DOHH2 (cell line): ENCODE results near the gene ACTG1.

Source experiments
- H3F3A ChIP-seq: fragments of 200-600 bp; sonication (generic), shearing (Covaris generic); 2 replicates; pipeline ENCODE4 v1.6.0; 2016; ENCODE audit warnings: antibody characterized with exemption, mild to moderate bottlenecking; ENCODE audit not compliant: control insufficient read depth, insufficient read depth
- H3K27ac ChIP-seq: fragments of 200-600 bp; sonication (generic); 2 replicates; pipeline ENCODE4 v1.5.1; 2014; ENCODE audit warnings: low read depth, mild to moderate bottlenecking, low read length, moderate library complexity
- H3K27me3 ChIP-seq: fragments of 200-600 bp; sonication (generic); 2 replicates; pipeline ENCODE4 v1.6.1; 2014; ENCODE audit warnings: mild to moderate bottlenecking, low read length, mixed read lengths; ENCODE audit not compliant: control insufficient read depth
- H3K36me3 ChIP-seq: fragments of 200-600 bp; sonication (generic); 2 replicates; pipeline ENCODE4 v1.6.1; 2014; ENCODE audit warnings: mild to moderate bottlenecking, low read length, moderate library complexity, mixed read lengths; ENCODE audit not compliant: control insufficient read depth
- H3K4me1 ChIP-seq: fragments of 200-600 bp; sonication (generic); 2 replicates; pipeline ENCODE4 v1.6.1; 2014; ENCODE audit warnings: mild to moderate bottlenecking, low read length, mixed read lengths; ENCODE audit not compliant: control insufficient read depth
- H3K4me2 ChIP-seq: fragments of 200-600 bp; sonication (generic); 2 replicates; pipeline ENCODE4 v1.6.0; 2014; ENCODE audit warnings: mild to moderate bottlenecking, low read length, moderate library complexity
- H3K4me3 ChIP-seq: fragments of 200-600 bp; sonication (generic); 2 replicates; pipeline ENCODE4 v1.5.1; 2014; ENCODE audit warnings: mild to moderate bottlenecking, low read length, mixed read lengths
- H3K79me2 ChIP-seq: fragments of 200-600 bp; sonication (generic); 2 replicates; pipeline ENCODE4 v1.6.1; 2014; ENCODE audit warnings: mild to moderate bottlenecking, low read length, mixed read lengths; ENCODE audit not compliant: control insufficient read depth
- H3K9me2 ChIP-seq: fragments of 200-600 bp; sonication (generic); replicated peaks from 2 replicates; pipeline ENCODE4 v1.6.1; 2014; ENCODE audit warnings: mild to moderate bottlenecking, low read length, mixed read lengths; ENCODE audit not compliant: control insufficient read depth
- H3K9me3 ChIP-seq: fragments of 200-600 bp; sonication (generic); 2 replicates; pipeline ENCODE4 v1.6.1; 2014; ENCODE audit warnings: antibody characterized with exemption, low read length, mixed read lengths; ENCODE audit not compliant: control insufficient read depth, insufficient read depth
- H4K20me1 ChIP-seq: fragments of 200-600 bp; sonication (generic); 2 replicates; pipeline ENCODE4 v1.6.0; 2014; ENCODE audit warnings: low read depth, mild to moderate bottlenecking, antibody characterized with exemption, low read length, moderate library complexity; ENCODE audit not compliant: control insufficient read depth, insufficient read depth
- CTCF ChIP-seq: fragments of 200-600 bp; sonication (generic); IDR thresholded peaks from one replicate; pipeline ENCODE4 v1.5.1; 2014; ENCODE audit warnings: antibody characterized with exemption, mild to moderate bottlenecking, low read depth, low read length; ENCODE audit not compliant: poor library complexity, severe bottlenecking
- EZH2phosphoT487 ChIP-seq: fragments of 200-600 bp; sonication (generic); IDR thresholded peaks from 2 replicates; pipeline ENCODE4 v1.6.1; 2017; ENCODE audit warnings: borderline replicate concordance, mild to moderate bottlenecking, antibody characterized with exemption, low read length, moderate library complexity, mixed read lengths

ACTG1 gene

GRCh38 chr17:81476635-81477034 is 36.0 kb downstream of the ACTG1 start:
- no peak for TF ChIP-seq EZH2phosphoT487
- TF ChIP-seq CTCF, result no peak
- no peaks in the 10 kb centered on the region for H3K4me1 ChIP-seq

GRCh38 chr17:81476097-81476496 is 36.5 kb downstream of the ACTG1 start:
- H3K9me3 ChIP-seq, result no peaks in the 10 kb centered on the region
- H3K27me3 ChIP-seq, result no peaks in the 10 kb centered on the region
- no peaks in the 10 kb centered on the region for H3K9me2 ChIP-seq
- no peaks in the 10 kb centered on the region for H3K36me3 ChIP-seq
- no peaks in the 10 kb centered on the region for H3F3A ChIP-seq
- no peak overlapping the region for H3K4me2 ChIP-seq
- H3K4me1 ChIP-seq, result no peaks in the 10 kb centered on the region
- no peak overlapping the region for H3K4me3 ChIP-seq
- H3K27ac ChIP-seq, result no peak overlapping the region
- TF ChIP-seq CTCF, result no peak
- no peak for TF ChIP-seq EZH2phosphoT487
- no peaks in the 10 kb centered on the region for H4K20me1 ChIP-seq
- H3K79me2 ChIP-seq, result no peaks in the 10 kb centered on the region

More at GRCh38 chr17:81476635-81477034, 36.0 kb downstream of the ACTG1 start:
- H3K36me3 ChIP-seq, result no peaks in the 10 kb centered on the region
- no peaks in the 10 kb centered on the region for H3K79me2 ChIP-seq
- H3K27ac ChIP-seq, result no peak overlapping the region
- no peak overlapping the region for H3K4me3 ChIP-seq
- no peak overlapping the region for H3K4me2 ChIP-seq
- H3K27me3 ChIP-seq, result no peaks in the 10 kb centered on the region
- H3K9me2 ChIP-seq, result no peaks in the 10 kb centered on the region
- no peaks in the 10 kb centered on the region for H3K9me3 ChIP-seq
- H3F3A ChIP-seq, result no peaks in the 10 kb centered on the region
- no peaks in the 10 kb centered on the region for H4K20me1 ChIP-seq

- H3K36me3 ChIP-seq, result no peaks in the 10 kb centered on the region
- no peaks in the 10 kb centered on the region for H3K4me1 ChIP-seq
- H3K4me3 ChIP-seq, result no peak overlapping the region
- H3K79me2 ChIP-seq, result no peaks in the 10 kb centered on the region
- no peaks in the 10 kb centered on the region for H3K9me2 ChIP-seq
- H3K4me2 ChIP-seq, result no peak overlapping the region
- no peaks in the 10 kb centered on the region for H3F3A ChIP-seq
- H3K27ac ChIP-seq, result no peak overlapping the region
- H4K20me1 ChIP-seq, result no peaks in the 10 kb centered on the region
- TF ChIP-seq EZH2phosphoT487, result no peak
- no peak for TF ChIP-seq CTCF
- H3K9me3 ChIP-seq, result no peaks in the 10 kb centered on the region
- H3K27me3 ChIP-seq, result no peaks in the 10 kb centered on the region
Observed at GRCh38 chr17:81474958-81475357, 37.6 kb downstream of the ACTG1 start.

- Histone ChIP-seq H3K27me3 (no peaks in the 10 kb centered on the region), H3F3A (no peaks in the 10 kb centered on the region), H3K27ac (no peak overlapping the region), H3K36me3 (no peaks in the 10 kb centered on the region), H3K79me2 (no peaks in the 10 kb centered on the region), H3K9me2 (no peaks in the 10 kb centered on the region), H3K4me1 (no peaks in the 10 kb centered on the region), H3K4me2 (no peak overlapping the region), H4K20me1 (no peaks in the 10 kb centered on the region), H3K4me3 (no peak overlapping the region), H3K9me3 (no peaks in the 10 kb centered on the region)
- TF ChIP-seq EZH2phosphoT487 (no peak), CTCF (no peak)
Observed at GRCh38 chr17:81473019-81473418, 39.6 kb downstream of the ACTG1 start.
